NT2/D1 (cell line): ENCODE data around the gene SFXN2.

Experiments used
- SUZ12 ChIP-seq: IDR thresholded peaks from 2 replicates; pipeline ENCODE4 v1.6.1; 2011; ENCODE audit not compliant: insufficient read length, insufficient read depth; ENCODE audit errors: extremely low read depth
- YY1 ChIP-seq: IDR thresholded peaks from 2 replicates; pipeline ENCODE4 v1.6.1; 2011; ENCODE audit not compliant: insufficient read length, insufficient read depth

- no peak for TF ChIP-seq YY1
- no peak for TF ChIP-seq SUZ12
Measured at GRCh38 chr10:102668326-102669107, 45.9 kb upstream of the SFXN2 start.
